ENCODE data around the gene SPINT1. TPM values are rescaled to one million over a fixed set of nuclear protein-coding genes. Genes with fewer than 3 reads are reported as not detected.

Gene SPINT1
- total RNA-seq, 4 donors from 2014 or later: 303 to 430 (median 372) TPM

DNA sequence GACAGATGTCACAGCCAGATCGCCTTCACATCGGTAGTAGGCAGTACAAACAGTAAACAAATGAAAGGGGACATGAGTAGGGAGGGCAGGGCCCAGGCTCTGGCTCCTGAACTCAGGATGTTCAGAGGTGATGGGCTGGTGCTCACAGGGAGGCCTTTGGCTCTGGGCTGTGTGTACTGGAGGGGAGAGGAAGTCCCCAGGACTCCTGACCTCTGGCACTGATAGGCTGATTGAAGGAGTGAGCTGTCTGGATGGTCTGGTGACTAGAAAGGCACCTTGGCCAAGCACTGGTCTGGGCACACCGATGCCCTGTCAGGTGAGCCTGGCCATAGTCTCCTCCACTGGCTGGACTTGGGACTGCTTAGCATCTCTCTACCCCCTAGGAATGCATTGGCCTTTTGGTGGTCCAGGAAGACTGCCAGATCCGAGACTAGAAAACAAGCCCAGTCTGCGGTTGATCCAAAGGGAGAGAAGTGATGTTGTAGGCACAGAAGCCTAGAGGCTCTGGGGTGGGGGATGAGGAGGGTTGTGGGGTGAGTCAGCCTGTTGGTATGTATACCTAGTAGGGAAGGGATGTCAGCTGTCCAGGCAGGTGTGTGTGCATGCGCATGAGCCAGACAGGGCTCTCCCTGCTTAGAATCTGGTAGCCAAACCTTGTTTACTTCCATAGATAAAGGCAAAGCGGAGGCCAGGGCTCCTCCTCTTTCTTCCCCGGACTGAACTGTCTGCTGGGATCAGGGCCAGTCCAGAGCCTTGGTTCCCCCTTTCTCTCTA, 1.9 kb downstream of the SPINT1 start:
- peak overlapping the region; percentile 58 for H3K4me3 ChIP-seq
- peaks cover 51% of the 10 kb centered on the region for H3K4me1 ChIP-seq
- peak overlapping the region; percentile 90 for H3K27ac ChIP-seq
- TF ChIP-seq POLR2AphosphoS5 (IDR thresholded peaks at IDR 0.05) (no peak), EP300 (IDR thresholded peaks at IDR 0.05) (no peak), POLR2A (IDR thresholded peaks at IDR 0.05) (no peak)
- TF ChIP-seq, protein P1, sequence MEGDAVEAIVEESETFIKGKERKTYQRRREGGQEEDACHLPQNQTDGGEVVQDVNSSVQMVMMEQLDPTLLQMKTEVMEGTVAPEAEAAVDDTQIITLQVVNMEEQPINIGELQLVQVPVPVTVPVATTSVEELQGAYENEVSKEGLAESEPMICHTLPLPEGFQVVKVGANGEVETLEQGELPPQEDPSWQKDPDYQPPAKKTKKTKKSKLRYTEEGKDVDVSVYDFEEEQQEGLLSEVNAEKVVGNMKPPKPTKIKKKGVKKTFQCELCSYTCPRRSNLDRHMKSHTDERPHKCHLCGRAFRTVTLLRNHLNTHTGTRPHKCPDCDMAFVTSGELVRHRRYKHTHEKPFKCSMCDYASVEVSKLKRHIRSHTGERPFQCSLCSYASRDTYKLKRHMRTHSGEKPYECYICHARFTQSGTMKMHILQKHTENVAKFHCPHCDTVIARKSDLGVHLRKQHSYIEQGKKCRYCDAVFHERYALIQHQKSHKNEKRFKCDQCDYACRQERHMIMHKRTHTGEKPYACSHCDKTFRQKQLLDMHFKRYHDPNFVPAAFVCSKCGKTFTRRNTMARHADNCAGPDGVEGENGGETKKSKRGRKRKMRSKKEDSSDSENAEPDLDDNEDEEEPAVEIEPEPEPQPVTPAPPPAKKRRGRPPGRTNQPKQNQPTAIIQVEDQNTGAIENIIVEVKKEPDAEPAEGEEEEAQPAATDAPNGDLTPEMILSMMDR (IDR thresholded peaks at IDR 0.05): no peak
- H3K27me3 ChIP-seq: no peaks in the 10 kb centered on the region
- WGBS: 57% methylated on average over 8 of the region's 8 CpGs
- H3K9me3 ChIP-seq: no peaks in the 10 kb centered on the region
- H3K36me3 ChIP-seq: peaks cover 6% of the 10 kb centered on the region
- no peak for DNase-seq (ENCODE audit: low spot score in 2 of 2)

DNA sequence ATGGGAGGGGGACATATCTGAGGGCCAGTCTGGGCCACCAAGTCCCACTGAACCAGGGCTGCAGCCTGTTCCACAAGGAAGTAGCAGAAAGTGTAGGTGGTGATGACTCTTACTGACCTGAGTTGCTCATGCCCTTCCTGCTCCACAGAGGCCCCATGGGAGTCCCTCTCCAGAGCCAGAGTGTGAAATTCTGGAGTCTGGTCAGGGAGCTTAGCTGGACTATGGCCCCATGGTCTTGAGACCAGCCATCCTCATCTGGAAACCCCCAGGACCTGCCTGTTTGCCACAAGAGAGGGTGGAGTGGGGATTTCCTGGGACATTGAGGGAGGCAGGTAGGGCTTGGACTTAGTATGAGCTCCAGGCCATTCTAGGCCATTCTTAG, 3.0 kb downstream of the SPINT1 start:
- Histone ChIP-seq H3K4me1 (peaks cover 51% of the 10 kb centered on the region), H3K27ac (peak overlapping the region; percentile 90), H3K36me3 (peaks cover 7% of the 10 kb centered on the region), H3K4me3 (peak overlapping the region; percentile 58), H3K9me3 (no peaks in the 10 kb centered on the region), H3K27me3 (no peaks in the 10 kb centered on the region)
- TF ChIP-seq EP300 (IDR thresholded peaks at IDR 0.05): no peak
- no peak for TF ChIP-seq POLR2A (IDR thresholded peaks at IDR 0.05)
- no peak for TF ChIP-seq POLR2AphosphoS5 (IDR thresholded peaks at IDR 0.05)
- TF ChIP-seq, protein P1 (IDR thresholded peaks at IDR 0.05): no peak
- no peak for DNase-seq (ENCODE audit: low spot score in 2 of 2)

DNA sequence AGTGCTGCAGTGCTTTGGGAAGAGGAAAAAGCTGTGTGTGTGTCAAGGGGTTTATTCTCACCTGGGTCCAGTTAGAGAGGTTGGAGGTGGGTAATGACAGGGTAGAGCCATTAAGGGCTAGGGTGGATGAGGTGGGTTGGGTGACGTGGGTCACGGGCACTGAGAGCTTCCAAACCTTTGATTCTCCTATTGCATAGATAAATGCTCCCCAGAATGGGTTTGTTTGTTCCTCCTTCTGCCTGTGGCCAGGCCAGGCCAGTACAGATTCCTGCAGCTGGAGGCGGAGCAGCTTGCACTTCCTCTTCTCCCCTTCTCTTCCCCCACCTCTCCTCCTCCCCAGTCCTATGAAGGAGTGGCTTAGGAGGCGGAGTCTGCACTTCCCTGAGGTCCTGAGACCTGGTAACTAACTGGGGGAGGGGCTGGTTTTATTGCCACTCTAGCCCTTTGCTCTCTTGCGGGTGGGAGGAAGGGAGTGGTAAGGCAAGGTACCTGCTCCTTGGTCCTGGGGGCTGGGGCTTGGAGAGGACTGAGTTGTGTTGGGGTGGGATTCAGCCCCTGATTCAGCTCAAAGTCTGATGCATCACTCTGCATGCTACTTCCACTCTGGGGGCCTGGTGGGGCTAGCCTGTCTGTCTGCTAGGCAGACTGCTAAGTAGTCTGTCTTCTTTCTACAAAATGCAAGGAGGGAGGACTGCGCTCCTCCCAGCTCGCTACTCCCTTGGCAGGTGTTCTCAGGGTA, 3.5 kb downstream of the SPINT1 start:
- Histone ChIP-seq H3K36me3 (peaks cover 7% of the 10 kb centered on the region), H3K27me3 (no peaks in the 10 kb centered on the region), H3K4me3 (peak overlapping the region; percentile 58), H3K27ac (peak overlapping the region; percentile 90), H3K9me3 (no peaks in the 10 kb centered on the region), H3K4me1 (peaks cover 51% of the 10 kb centered on the region)
- TF ChIP-seq, protein P1 (IDR thresholded peaks at IDR 0.05): no peak
- TF ChIP-seq POLR2A (IDR thresholded peaks at IDR 0.05) (no peak), POLR2AphosphoS5 (IDR thresholded peaks at IDR 0.05) (no peak), EP300 (IDR thresholded peaks at IDR 0.05) (no peak)
- no peak for DNase-seq (ENCODE audit: low spot score in 2 of 2)
- 38% methylated on average over 7 of the region's 7 CpGs for WGBS

DNA sequence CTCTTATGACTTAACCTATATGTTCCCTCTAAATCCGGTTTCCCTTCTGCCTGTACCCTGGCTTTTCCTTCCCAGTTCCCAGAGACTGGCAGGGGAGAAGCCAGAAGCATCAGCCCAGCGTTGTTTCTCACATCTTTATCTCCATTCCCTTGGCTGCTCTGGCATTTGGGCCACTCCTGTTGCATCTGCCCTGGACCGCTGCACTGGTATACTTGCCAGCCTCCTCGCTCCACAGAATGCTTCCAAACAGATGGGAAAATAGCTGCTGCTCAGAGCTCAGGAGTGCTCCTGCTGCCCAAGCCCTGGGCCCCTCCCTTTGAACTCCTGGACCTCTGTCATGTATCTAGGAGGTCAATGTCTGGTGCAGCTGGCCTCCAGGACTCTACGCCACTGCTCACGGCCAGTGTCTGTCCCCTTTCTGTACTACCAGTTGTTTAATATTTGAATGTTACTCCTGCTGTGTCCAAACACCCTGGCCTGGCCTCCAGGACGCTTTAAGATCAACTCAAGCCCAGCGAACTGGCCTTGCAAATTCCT, 6.8 kb downstream of the SPINT1 start:
- Histone ChIP-seq H3K4me1 (peaks cover 22% of the 10 kb centered on the region), H3K36me3 (peaks cover 31% of the 10 kb centered on the region), H3K9me3 (no peaks in the 10 kb centered on the region), H3K27ac (no peak overlapping the region), H3K27me3 (no peaks in the 10 kb centered on the region), H3K4me3 (no peak overlapping the region)
- DNase-seq (ENCODE audit: low spot score in 2 of 2): no peak
- WGBS: 74% methylated on average over 8 of the region's 8 CpGs
- TF ChIP-seq POLR2A (IDR thresholded peaks at IDR 0.05) (no peak), EP300 (IDR thresholded peaks at IDR 0.05) (no peak), POLR2AphosphoS5 (IDR thresholded peaks at IDR 0.05) (no peak)
- TF ChIP-seq, protein P1 (IDR thresholded peaks at IDR 0.05): no peak

- Histone ChIP-seq H3K4me1 (peaks cover 16% of the 10 kb centered on the region), H3K36me3 (peaks cover 46% of the 10 kb centered on the region), H3K27me3 (no peaks in the 10 kb centered on the region), H3K27ac (no peak overlapping the region), H3K4me3 (no peak overlapping the region), H3K9me3 (no peaks in the 10 kb centered on the region)
- 77% methylated on average over 5 of the region's 5 CpGs for WGBS
- DNase-seq (ENCODE audit: low spot score in 2 of 2): no peak
- TF ChIP-seq POLR2A (IDR thresholded peaks at IDR 0.05): no peak
Observed at GRCh38 chr15:40852529-40852928, 8.7 kb downstream of the SPINT1 start.
